WTC11 (cell line): ENCODE results near the gene CLMN. TPM values are rescaled to one million over a fixed set of nuclear protein-coding genes. Genes with fewer than 3 reads are reported as not detected.

Source experiments
- ATAC-seq: fragments of 200-7000 bp; cut with Tn5 transposase; 2 replicates; pipeline ENCODE4 v1.10.0; 2021; ENCODE audit warnings: mild to moderate bottlenecking, moderate library complexity
- CTCF ChIA-PET: fragments of 300-600 bp; sonication (Branson Sonifier 250); formaldehyde crosslinking; loops from one replicate; lab custom pipeline; 2021; ENCODE audit warnings: antibody characterized with exemption; lab: Charles Lee
- POLR2A ChIA-PET: fragments of 350-600 bp; sonication (Branson Sonifier 250); formaldehyde crosslinking; loops from one replicate; lab custom pipeline; 2021; ENCODE audit warnings: antibody characterized with exemption; lab: Charles Lee
- DNase-seq: peaks from one replicate; pipeline ENCODE4 v3.0.0; 2021; ENCODE audit warnings: low spot score
- H3K27ac Mint-ChIP-seq: 2 replicates; pipeline ENCODE4 v1.8.0; 2021; ENCODE audit warnings: mixed read lengths
- H3K27me3 Mint-ChIP-seq: 2 replicates; pipeline ENCODE4 v1.8.0; 2021; ENCODE audit warnings: low read depth, mild to moderate bottlenecking, moderate library complexity, mixed read lengths
- H3K36me3 Mint-ChIP-seq: 2 replicates; pipeline ENCODE4 v1.8.0; 2021; ENCODE audit warnings: mixed read lengths
- H3K4me1 Mint-ChIP-seq: 2 replicates; pipeline ENCODE4 v1.8.0; 2022; ENCODE audit warnings: mixed read lengths
- H3K4me3 Mint-ChIP-seq: 2 replicates; pipeline ENCODE4 v1.8.0; 2021; ENCODE audit warnings: mild to moderate bottlenecking, moderate library complexity, mixed read lengths
- H3K9me3 Mint-ChIP-seq: 2 replicates; pipeline ENCODE4 v1.8.0; 2021; ENCODE audit warnings: mixed read lengths
- ARID4B ChIP-seq: sonication (generic); formaldehyde crosslinking; IDR thresholded peaks from 2 replicates; pipeline ENCODE4 v1.8.0; 2023; ENCODE audit warnings: missing genetic modification reagents, mild to moderate bottlenecking, borderline replicate concordance
- ATF1 ChIP-seq: sonication (generic); formaldehyde crosslinking; IDR thresholded peaks from 2 replicates; pipeline ENCODE4 v1.8.1; 2023; ENCODE audit warnings: mild to moderate bottlenecking, moderate library complexity, missing genetic modification reagents
- CBFB ChIP-seq: sonication (generic); formaldehyde crosslinking; IDR thresholded peaks from 2 replicates; pipeline ENCODE4 v1.8.1; 2022; ENCODE audit warnings: mild to moderate bottlenecking, low read depth, missing genetic modification reagents
- E2F5 ChIP-seq: sonication (generic); formaldehyde crosslinking; IDR thresholded peaks from 2 replicates; pipeline ENCODE4 v1.8.1; 2022; ENCODE audit warnings: mild to moderate bottlenecking, moderate library complexity, missing genetic modification reagents
- EMX1 ChIP-seq: fragments of 250-450 bp; sonication (Bioruptor Pico); IDR thresholded peaks from 2 replicates; pipeline ENCODE4 v1.8.0; 2021; ENCODE audit warnings: mild to moderate bottlenecking
- FOXP1 ChIP-seq: sonication (generic); formaldehyde crosslinking; IDR thresholded peaks from 2 replicates; pipeline ENCODE4 v1.8.0; 2022; ENCODE audit warnings: missing genetic modification reagents, mild to moderate bottlenecking, moderate library complexity, borderline replicate concordance
- FOXP4 ChIP-seq: sonication (generic); formaldehyde crosslinking; IDR thresholded peaks from 2 replicates; pipeline ENCODE4 v1.8.0; 2022; ENCODE audit warnings: mild to moderate bottlenecking, missing genetic modification reagents
- HMGA2 ChIP-seq: fragments of 250-450 bp; sonication (Bioruptor Pico); IDR thresholded peaks from 2 replicates; pipeline ENCODE4 v1.4.0; 2021; ENCODE audit warnings: mild to moderate bottlenecking, moderate library complexity
- MLX ChIP-seq: sonication (generic); formaldehyde crosslinking; IDR thresholded peaks from 2 replicates; pipeline ENCODE4 v1.8.1; 2023; ENCODE audit warnings: mild to moderate bottlenecking, missing genetic modification reagents, moderate library complexity
- MYBL2 ChIP-seq: sonication (generic); formaldehyde crosslinking; IDR thresholded peaks from 2 replicates; pipeline ENCODE4 v1.8.1; 2023; ENCODE audit warnings: mild to moderate bottlenecking, moderate library complexity, missing genetic modification reagents
- NFYB ChIP-seq: sonication (generic); formaldehyde crosslinking; conservative IDR thresholded peaks from 2 replicates; pipeline ENCODE4 v1.8.0; 2022; ENCODE audit warnings: low read depth, missing genetic modification reagents
- NR3C1 ChIP-seq: sonication (generic); formaldehyde crosslinking; conservative IDR thresholded peaks from 2 replicates; pipeline ENCODE4 v1.8.1; 2023; ENCODE audit warnings: low read depth, mild to moderate bottlenecking, missing genetic modification reagents
- PRDM15 ChIP-seq: sonication (generic); formaldehyde crosslinking; IDR thresholded peaks from 2 replicates; pipeline ENCODE4 v1.8.0; 2022; ENCODE audit warnings: missing genetic modification reagents
- PREB ChIP-seq: sonication (generic); formaldehyde crosslinking; IDR thresholded peaks from 2 replicates; pipeline ENCODE4 v1.8.1; 2022; ENCODE audit warnings: mild to moderate bottlenecking, missing genetic modification reagents, moderate library complexity, borderline replicate concordance
- RELA ChIP-seq: sonication (generic); formaldehyde crosslinking; IDR thresholded peaks from 2 replicates; pipeline ENCODE4 v1.8.1; 2022; ENCODE audit warnings: missing genetic modification reagents, mild to moderate bottlenecking, borderline replicate concordance
- SP1 ChIP-seq: sonication (generic); formaldehyde crosslinking; conservative IDR thresholded peaks from 2 replicates; pipeline ENCODE4 v1.8.1; 2022; ENCODE audit warnings: missing genetic modification reagents
- ZNF219 ChIP-seq: sonication (generic); formaldehyde crosslinking; IDR thresholded peaks from 2 replicates; pipeline ENCODE4 v1.8.0; 2023; ENCODE audit warnings: missing genetic modification reagents, mild to moderate bottlenecking, borderline replicate concordance
- ZNF232 ChIP-seq: sonication (generic); formaldehyde crosslinking; IDR thresholded peaks from 2 replicates; pipeline ENCODE4 v1.8.0; 2022; ENCODE audit warnings: mild to moderate bottlenecking, missing genetic modification reagents
- ZNF416 ChIP-seq: fragments of 250-450 bp; sonication (Bioruptor Pico); IDR thresholded peaks from 2 replicates; pipeline ENCODE4 v1.9.0; 2021; ENCODE audit warnings: mild to moderate bottlenecking, inconsistent platforms
- total RNA-seq: library from RNA; stranded (reverse); gene quantifications from 3 replicates; pipeline ENCODE4 v1.2.3, GENCODE V29; 2021

CLMN gene
- total RNA-seq, 1 experiment from 2014 or later, result 12.2 TPM

GRCh38 chr14:95162641-95163040 is 157.1 kb downstream of the CLMN start:
- peaks cover 30% of the 10 kb centered on the region for H3K4me1 Mint-ChIP-seq
- TF ChIP-seq EMX1 (CRISPR knock-in tag), result no peak
- no peak for TF ChIP-seq PREB (CRISPR knock-in tag)
- no peaks in the 10 kb centered on the region; the same call in 1 of the 2 replicates for H3K27me3 Mint-ChIP-seq
- ATAC-seq, result peak; percentile 53
- CTCF ChIA-PET, result interaction anchor here (1.2 to 1.5 kb wide), 2 partner anchors 199 to 290 kb away, joined by 3 read pairs; no protein-coding TSS in a partner anchor
- peaks cover 32% of the 10 kb centered on the region for H3K9me3 Mint-ChIP-seq
- peaks cover 28% of the 10 kb centered on the region for H3K36me3 Mint-ChIP-seq
- no peak overlapping the region for H3K4me3 Mint-ChIP-seq
- no peak for DNase-seq
- POLR2A ChIA-PET, result no interaction called here
- peak overlapping the region; percentile 48; the same call in 1 of the 2 replicates for H3K27ac Mint-ChIP-seq

GRCh38 chr14:95157327-95158189 is 162.2 kb downstream of the CLMN start, which contains the start of gene DICER1:
Gene DICER1 (minus strand): TSS chr14:95157529. CDS start chr14:95133458, 24,071 bp downstream.
- Mint-ChIP-seq H3K4me1 (peaks cover 45% of the 10 kb centered on the region), H3K9me3 (peaks cover 4% of the 10 kb centered on the region; the same call in 1 of the 2 replicates), H3K36me3 (0 out of 2 replicates have a peak, but pooled peaks cover 2% of the 10 kb centered on the region), H3K27ac (peak within 1 kb of the TSS; percentile 73), H3K4me3 (peak within 1 kb of the TSS; percentile 92), H3K27me3 (no peaks in the 10 kb centered on the region; the same call in 1 of the 2 replicates)
- ChIA-PET POLR2A (interaction anchor here (0.6 to 1.2 kb wide), 3 partner anchors 13 to 62 kb away, joined by 3 to 7 read pairs (median 5); no protein-coding TSS in a partner anchor), CTCF (interaction anchor here (0.8 to 0.9 kb wide), 2 partner anchors 8 to 204 kb away, joined by 3 to 4 read pairs; no protein-coding TSS in a partner anchor)
- DNase-seq (peak; percentile 96), ATAC-seq (peak; percentile 83)
- TF ChIP-seq FOXP4 (CRISPR knock-in tag) (peak; percentile 80), ARID4B (0 out of 2 replicates have a peak, but pooled peaks have one; percentile 40), MLX (CRISPR knock-in tag) (no peak), PRDM15 (CRISPR knock-in tag) (no peak), HMGA2 (CRISPR knock-in tag) (no peak), FOXP1 (CRISPR knock-in tag) (no peak), E2F5 (CRISPR knock-in tag) (peak; percentile 88), RELA (no peak), MYBL2 (0 out of 2 replicates have a peak, but pooled peaks have one; percentile 29), NR3C1 (CRISPR knock-in tag) (no peak), ZNF232 (peak; percentile 53; the same call in 1 of the 2 replicates), SP1 (peak; percentile 83), ZNF416 (CRISPR knock-in tag) (no peak), ATF1 (CRISPR knock-in tag) (no peak), ZNF219 (0 out of 2 replicates have a peak, but pooled peaks have one; percentile 78), CBFB (CRISPR knock-in tag) (peak; percentile 84; the same call in 1 of the 2 replicates), NFYB (CRISPR knock-in tag) (peak; percentile 94)
